HG02938 (cell line): ENCODE data around the gene OSBPL5.
"Not testable (repeated sequence)": the region's sequence is repeated elsewhere in the genome, so short reads cannot be mapped to it uniquely, and the experiment has no call there.

ENCODE experiments used
- ATAC-seq: cut with Tn5 transposase; IDR thresholded peaks from one replicate; pipeline ENCODE4 v1.9.1; 2021; ENCODE audit warnings: mild to moderate bottlenecking, moderate library complexity; ENCODE audit not compliant: unreplicated experiment

The OSBPL5 gene

DNA sequence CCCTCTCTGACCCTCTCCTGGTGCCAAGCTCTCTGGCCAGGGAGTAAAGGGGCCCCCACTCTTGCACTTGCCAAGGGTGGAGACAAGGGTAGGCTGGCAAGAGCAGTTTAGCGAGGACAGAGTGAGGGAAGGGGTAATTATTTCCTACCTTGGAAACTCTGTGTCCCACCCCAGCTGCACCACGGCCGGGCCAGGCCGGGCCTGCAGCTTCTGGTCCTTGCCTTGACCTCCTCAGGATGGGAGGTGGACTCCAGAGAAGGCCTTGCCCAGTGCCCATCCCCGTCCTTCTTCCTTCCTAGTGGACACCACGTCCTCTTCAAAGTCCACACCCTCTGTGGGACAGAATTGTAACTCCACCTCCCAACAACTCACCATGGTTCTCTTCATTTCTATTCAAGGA, 18.4 kb upstream of the OSBPL5 start:
- no peak for ATAC-seq

DNA sequence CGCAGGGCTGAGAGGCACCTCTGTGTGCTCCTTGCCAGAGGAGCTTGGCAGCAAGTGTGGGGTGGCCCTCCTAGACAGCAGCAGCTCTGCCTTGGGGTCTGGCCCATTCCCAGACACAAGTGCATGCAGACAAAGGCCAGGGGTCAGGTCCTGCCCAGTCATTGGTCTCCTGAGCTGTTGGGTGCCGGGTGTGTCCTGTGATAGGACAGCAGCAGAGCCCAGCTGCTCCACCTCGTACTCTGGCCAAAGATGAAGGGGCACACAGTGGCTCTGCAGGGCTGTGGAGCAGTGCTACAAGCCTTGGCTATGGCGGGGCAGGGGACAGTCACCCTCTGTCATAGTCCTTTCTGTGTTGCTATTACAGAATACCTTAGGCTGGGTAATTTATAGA, 17.3 kb upstream of the OSBPL5 start:
- ATAC-seq: no peak

DNA sequence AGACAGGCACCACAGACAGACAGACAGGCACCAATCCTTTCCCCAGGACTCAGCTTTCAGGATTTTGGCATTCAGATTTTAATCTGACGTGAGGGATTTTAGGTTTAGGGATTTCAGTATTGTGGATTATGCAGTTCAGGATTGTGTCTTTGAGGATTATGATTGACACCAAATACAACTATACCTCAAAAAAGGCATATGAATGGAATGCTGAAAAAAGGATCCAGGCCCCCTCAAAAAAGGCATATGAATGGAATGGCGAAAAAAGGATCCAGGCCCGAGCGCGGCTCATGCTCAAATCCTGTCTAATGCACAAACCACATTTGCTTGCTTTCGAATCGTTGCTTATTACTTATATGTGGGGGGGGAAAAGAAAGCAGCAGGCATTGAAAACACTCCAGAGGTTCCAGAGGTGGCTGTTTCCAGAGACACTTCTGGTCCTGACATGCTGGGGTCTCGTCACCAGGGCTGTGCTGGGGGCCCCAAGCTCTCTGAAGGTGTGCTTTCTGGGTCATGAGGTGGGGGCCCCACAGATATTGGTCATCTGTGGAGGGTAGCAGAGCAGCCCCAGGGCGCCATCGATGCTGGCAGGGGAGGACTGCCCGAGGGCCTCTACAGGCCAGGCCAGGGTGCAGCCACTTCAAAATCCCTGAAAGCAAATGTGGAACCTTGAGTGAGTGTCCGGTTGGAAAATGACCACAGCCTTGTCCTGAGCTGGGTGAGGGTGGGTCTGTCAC, 16.8 kb upstream of the OSBPL5 start:
- no peak for ATAC-seq

DNA sequence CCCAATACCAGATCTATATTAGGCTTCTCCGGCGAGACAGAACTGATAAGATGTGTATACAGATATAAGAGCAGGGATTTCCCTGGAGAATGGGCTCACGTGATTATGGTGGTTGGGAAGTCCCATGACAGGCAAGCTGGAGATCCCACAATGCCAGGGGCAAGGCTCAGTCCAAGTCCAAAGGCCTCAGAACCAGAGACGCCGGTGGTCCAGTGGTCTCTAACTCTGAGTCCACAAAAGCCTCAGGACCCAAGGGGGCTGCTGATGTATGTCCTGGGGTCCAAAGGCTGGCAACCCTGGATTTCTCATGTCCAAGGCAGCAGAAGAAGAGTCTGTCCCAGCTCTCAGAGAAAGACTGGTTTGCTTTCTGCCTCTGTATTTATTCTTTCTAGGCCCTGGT, 15.8 kb upstream of the OSBPL5 start:
- ATAC-seq: no peak

DNA sequence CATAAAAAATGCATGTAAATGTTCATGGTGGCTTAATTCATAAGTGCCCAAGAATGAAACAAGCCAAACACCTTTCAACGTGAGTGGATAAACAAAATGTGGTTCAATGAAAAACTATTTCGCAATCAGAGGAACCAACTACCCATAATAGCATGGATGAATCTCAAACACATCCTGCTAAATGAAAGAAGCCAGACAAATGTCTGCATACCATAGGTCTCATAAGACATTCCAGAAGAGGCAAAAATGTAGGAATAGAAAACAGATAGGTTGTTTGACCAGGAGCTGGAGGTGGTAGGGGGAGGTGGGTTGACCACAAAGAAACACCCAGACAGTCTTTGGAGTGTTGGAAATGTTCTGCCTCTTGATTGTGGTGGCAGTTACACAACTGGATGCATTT, 13.2 kb upstream of the OSBPL5 start:
- ATAC-seq: no peak

DNA sequence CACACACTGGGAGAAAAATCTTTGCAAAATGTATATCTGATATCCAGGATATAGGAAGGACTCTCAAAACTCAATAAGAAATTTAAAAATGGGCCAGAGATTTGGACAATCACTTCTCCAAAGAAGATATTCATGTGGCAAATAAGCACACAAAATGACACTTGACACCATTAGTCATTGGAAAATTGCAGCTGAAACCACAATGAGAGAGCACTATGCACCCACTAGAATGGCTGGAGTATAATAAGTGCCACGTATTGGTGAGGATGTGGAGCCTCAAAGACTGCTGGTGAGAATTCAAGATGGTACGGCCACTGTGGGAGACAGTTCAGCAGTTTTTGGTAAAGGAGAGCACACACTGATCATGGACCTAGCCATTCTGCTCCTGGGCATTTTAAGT, 12.8 kb upstream of the OSBPL5 start:
- no peak for ATAC-seq

DNA sequence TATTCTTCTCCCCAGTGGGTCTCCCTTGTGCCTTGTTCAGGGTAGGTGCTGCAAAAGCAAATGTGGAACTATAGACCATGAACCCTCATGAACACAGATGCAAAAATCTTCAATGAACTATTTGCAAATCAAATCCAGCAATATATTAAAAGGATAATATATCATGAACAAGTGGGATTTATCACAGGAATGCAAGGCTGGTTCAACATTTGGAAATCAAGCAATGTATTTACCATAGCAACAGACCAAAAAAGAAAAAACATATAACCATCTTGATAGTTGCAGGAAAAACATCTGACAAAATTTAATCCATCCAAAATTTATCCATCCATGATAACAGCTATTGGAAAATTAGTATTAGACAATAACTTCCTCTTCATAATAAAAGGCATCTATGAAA, 11.4 kb upstream of the OSBPL5 start:
- ATAC-seq: no peak

DNA sequence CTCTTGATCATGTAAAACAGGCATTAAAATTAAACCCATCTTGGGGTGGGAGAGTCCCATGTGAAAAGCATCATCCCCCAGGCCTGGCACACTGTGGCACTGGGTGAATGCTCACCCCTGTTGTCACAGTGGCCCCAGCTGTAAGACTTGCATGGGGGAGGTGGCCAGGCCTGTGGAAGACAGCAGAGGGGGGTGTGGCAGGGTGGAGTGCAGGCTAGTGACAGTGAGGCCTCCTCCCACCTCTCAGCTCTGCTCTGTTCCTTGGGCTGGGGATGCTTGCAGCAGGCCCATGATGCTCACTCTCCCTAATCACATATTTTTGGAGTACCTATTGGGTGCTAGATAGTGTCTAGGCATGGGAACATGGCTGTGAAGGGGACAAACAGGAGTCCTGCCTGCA, 10.1 kb upstream of the OSBPL5 start:
- ATAC-seq: no peak

DNA sequence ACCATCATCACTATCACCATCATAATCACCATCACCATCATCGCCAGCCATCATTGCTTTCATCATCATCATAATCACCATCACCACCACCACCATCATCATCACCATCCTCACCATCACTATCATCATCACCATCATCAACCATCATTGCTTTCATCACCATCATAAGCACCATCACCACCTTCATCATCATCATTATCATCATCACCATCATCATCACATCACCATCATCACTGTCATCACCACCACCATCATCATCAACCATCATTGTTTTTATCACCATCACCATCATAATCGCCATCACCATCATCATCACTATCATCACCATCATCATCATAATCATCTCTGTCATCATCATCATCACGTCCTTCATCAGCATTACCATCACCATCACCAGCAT, 9.3 kb upstream of the OSBPL5 start:
- no peak for ATAC-seq

DNA sequence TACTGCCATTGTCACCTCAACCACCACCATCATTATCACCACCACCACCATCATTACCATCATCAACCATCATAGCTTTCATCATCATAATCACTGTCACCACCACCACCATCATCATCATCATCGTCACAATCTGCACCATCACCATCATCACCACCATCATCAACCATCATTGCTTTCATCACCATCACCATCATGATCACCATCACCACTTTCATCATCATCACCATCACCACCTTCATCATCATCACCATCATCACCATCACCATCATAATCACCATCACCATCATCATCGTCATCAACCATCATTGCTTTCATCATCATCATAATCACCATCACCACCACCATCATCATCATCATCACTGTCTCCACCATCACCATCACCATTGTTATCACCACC, 8.7 kb upstream of the OSBPL5 start:
- no peak for ATAC-seq

DNA sequence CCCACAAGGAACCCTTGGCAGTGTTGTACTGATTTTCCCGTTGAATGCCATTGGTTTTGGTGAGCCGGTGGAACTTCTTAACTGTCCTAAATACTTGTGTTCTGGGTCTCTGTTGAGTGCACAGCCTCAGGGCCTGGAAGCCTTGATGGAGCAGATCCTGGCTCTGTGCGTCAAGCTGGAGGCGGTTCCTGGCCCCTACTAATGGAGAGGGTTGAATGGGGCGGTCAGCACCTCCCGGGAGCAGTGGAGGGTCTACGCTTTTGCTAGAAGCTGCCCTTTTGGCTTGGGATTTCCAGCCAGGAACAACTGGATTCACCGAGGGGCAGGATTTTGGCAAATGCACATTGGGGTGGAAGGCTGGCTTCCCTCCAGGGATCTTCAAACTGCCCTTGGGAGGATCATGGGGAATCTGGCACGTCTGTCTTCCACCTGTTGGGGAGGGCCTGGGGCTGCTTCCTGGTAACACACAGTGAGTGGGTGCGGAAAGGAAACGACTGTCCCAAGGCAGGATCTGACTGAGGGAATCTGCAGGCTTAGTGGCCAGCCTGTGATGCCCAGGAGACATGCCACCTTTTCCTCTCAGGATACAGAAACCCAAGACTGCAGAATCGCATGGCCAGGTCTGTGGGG, 6.9 kb upstream of the OSBPL5 start:
- ATAC-seq: no peak

DNA sequence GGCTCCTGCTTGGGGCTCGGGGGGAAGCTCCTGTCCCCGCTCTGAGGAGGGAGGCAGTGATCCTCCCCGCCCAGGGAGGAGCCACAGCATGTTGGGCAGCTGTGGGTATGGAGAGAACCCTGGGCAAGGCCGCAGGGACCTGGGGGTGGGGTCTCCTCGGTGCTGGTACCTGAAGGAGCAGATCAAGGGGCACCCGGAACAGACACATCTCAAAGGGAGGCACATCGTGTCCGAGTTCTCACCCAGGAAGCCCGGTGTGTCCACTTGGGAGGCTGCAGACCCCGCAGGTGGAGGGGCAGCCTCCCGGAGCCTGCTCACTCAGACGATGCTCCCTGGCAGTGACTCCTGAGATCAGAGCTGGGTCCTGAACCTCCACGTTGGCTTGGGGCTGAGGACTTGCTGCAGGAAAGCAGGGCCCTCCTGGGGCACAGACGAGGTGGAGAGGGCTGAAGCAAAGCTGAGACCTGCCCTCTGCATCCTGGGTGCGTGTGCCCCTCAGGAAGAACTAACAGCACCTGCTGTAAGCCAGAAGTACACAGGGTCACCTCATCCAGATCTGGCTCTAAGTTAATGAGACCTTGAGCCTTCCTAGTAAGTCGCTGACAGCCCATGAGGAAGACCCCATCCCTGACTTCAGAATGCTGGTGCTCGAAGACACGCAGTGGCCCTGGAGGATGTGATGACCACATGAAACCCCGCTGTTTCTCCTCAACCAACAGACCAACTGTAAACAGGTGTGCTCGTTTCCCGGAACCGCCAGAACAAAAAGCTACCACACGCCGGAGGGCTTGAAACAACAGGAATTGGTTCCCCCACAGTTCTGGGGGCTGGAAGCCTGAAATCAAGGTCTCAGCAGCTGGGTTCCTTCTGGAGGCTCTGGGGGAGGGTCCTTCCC, 5.9 kb upstream of the OSBPL5 start:
- ATAC-seq: no peak

DNA sequence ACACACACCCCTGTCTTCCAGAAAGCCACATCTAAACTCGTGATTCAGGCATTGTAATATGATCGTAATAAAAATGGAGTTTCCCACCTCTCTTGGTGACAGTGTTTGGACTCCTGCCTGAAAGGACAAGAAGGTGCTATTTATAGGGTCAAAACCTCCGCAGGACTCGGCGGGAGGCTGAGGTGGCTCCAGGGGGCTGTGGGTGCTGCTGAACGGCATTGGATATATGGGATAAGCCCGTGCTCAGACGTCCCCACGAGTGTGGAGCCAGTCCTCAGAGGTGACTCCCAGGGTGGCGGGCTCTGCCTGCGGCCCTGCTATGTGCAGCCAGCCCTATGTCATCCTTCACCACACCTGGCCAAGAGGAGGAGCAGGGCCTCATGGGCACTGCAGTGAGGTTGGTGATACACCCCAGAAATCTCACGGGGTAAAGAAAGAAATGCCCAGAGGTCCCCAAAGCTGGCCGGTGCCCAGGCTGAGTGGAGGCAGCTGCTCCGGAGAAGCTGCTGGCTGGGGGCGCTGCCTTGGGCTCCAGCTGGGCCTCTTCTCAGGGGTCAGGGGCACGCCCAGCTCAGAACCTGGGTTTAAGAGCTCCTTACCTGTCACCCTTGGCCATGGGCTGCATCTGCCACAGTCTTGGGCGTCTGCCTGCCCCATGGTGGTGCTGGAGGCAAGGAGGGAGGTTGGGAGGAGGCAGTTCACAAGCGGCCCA, 5.1 kb upstream of the OSBPL5 start:
- ATAC-seq: no peak

DNA sequence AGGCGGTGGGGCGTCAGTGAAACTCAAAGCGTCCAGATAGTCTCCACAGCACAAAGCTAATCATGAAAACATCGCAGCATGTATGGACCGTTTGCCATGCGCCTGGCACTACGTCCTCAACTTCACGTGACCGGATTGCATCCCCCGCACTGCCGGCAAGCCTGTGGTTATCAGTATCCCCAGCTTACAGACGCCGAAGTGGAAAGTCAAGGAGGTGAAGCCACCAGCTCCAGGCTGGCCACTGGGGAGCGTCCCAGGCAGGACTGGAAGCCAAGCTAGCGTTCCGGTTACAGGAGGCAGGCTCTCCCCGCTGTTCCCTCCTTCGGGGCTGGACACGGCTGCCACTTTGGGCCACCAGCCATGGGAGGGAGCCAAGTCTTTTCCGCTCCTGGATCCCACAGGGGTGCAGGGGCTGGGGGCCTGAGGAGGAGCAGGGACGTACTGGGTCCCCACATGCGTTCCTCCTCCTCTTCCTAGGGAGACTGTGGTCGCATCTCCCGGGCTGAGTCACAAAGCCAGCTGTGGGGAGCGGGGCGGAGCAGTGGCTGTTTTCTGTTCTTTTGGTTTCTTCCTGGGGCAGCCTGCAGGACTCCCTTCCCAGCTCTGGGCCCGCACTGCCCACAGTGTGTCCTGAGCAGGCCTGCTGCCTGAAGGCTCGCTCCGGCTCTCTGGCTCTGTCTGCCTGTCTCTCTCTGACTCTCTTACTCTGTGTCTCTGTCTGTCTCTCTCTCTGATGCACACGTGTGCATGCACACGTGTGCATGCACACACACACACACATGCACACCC, 4.3 kb upstream of the OSBPL5 start:
- ATAC-seq: no peak

DNA sequence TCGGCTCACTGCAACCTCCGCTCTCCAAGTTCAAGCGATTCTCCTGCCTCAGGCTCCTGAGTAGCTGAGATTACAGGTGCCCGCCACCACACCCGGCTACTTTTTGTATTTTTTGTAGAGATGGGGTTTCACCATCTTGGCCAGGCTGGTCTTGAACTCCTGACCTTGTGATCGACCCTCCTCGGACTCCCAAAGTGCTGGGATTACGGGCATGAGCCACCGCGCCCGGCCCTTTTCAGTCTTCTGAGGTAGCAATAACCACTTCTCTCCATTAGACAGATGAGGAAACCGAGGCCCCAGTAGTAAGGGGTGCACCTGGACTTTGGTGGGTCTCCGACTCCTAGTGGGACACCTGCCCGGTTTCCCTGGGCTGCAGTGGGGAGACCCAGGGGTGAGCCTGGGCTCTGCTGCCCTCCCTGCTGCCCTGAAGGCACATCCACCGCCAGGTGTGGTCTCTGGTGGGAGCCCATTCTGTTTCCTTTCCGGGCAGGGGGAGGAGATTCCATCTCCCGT, 3.7 kb upstream of the OSBPL5 start:
- ATAC-seq: not testable (repeated sequence)

DNA sequence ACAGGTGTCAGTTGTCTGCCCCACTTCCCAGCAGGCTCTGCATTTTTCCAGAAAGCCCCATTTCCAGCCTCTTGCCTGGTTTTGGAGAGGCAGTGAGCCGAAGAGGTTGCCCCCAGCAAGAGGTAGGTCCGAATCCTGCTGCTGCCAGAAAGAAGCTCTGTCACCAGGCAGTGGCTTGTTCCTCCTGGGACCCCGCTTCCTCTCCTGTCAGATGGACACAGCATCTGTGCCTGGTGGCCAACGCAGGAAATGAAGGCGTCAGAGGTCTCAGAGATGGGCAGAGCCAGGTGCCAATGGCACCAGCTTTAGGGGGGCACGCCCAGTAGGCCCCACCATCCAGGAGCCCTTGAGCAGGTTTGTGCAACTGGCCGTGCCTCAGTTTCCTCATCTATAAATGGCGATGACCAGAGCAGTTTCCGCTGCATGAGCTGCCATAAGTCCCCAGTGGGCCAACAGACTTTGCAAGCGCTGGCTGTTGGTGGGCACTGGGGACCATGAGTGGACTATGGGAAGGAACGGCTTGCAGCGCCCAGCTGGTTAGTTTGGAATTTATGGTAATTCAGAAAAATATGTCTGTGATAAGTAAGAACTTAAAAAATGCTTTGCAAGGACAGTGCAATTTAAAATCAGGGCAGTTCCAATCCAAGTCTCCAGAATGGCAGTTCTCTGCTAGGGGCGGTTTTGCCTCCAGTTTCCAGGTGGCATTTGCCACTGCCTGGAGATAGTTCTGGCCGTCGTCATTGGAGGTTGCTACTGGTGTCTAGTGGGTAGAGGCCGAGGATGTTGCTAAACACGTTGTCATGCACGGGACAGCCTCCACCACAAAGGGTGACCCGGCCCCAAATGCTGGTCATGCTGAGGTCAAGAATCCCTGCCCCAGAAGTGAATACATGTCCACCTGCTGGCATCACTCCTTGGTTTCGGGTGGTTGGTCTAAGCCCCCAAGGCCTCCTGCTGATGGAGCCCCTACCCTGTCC, 2.3 kb upstream of the OSBPL5 start:
- ATAC-seq: no peak

DNA sequence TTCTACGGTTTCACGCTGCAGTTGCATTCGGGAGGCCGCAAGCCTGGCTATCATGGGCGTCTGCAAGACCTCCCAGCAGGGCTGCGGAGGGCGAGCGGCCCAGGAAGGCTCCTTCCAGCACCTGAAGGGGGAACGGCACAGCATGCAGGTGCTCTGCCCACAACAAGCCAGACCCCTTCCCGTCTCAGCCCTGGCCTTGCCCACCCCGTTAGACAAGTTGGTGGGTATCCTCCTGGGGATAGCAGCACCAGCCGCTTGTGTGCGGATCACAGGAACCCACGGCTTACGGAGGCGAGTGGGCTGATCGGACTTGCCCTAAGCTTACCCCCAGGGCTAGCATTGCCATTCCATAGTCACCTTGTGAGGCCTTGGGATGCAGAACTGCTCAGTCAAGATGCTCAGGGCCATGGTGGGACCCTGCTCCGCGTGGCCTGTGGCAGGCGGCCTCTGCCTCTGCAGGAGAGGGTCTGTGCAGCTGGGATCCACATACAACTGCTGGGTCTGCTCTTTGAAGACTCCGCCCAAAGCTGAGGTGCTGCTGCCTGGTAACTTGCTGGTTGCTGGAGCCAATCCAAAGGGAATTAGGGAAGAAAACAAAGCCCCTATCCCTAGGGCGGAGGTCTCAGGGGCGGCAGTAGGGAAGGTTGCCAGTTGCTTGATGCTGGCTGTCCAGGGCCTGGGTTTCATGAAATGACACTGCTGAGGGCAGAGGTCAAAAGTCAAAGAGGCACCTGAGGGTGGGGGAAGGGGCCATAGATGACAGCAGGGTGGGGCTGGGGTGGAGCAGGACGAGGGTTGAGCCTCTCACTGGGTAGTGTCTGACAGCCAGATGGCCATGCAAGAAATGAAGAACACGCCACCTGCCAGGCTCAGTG, 1.4 kb upstream of the OSBPL5 start:
- no peak for ATAC-seq

DNA sequence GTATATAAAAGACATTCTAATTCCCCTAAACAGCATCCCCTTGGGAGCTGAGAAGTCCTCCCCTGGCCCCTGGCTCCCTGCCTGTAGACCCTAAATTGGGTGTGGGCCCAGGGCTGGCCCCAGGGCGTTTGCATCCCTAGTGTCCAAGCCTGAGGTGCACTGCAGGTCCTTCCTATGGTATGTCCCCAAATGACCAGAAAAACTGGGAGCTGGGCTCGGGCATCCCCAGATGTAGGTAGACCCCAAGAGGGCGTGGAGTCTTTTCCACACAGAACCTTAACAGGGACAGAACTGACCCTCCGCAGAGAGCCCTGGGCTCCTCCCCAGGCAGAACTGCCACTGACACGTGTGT, 782 bp upstream of the OSBPL5 start:
- no peak for ATAC-seq
